ENCODE data around the gene SLC30A2.

The SLC30A2 gene

DNA sequence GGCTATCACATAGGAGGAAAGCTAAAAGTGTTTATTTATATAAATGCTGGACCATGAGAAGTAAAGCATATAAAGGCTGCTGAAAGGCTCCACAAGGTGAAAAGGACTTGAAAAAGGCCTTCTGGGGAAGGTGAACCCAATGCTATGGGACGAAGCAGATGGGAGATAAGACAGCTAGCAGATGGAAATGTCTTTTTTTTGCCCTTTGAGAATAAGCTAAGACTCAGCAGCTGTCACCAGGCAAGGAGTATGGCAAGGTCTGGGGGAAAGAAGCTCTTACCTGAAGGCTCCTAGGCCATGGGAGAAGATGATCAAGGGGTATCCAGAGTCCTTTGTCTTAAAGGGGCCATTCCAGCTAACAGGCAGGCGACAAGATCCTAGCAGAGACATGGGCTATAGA, 58.0 kb downstream of the SLC30A2 start:
- DNase-seq, result no peak
- no peak for TF ChIP-seq POLR2A (IDR thresholded peaks at IDR 0.05; ENCODE audit: low read length)

Measured in erythroblast (primary cell).